ENCODE data around the gene TCAF2.
"Not testable (repeated sequence)": the region's sequence is repeated elsewhere in the genome, so short reads cannot be mapped to it uniquely, and the experiment has no call there.

Gene TCAF2

GRCh38 chr7:143620646-143621045 lies at the start of gene TCAF2:
Gene TCAF2, plus strand, starts transcription at chr7:143620974.
- DNase-seq (ENCODE audit: low read depth in 1 of 2, low spot score in 1 of 2); in situ Hi-C loops (cut with HindIII; ENCODE audit: low pct_unique_long_range_greater_than_20kb, low sequenced_read_pairs): not testable (repeated sequence)

DNA sequence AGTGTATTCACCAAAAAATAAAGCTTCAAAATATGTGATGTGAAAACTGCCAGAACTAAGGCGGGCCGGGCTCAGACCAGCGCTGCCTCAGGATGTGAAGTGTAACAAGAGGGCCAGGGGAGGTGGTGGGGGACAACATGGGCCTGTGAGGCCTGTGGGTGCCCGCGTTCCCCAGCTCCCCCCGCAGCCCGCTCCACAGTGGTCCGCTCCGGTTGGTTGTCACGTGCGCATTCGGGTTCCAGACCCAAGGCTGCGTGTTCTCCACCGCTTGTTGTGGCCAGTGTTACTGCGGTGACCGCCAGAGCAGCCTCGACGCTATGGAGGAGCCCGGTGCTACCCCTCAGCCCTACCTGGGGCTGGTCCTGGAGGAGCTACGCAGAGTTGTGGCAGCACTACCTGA lies 49.3 kb upstream of the TCAF2 start, which contains the start of gene CTAGE15:
Gene CTAGE15 (plus strand): TSS at position 301 of the 400 bp plus-strand sequence. CDS start 17 bp downstream, at position 318.
- DNase-seq (ENCODE audit: low read depth in 1 of 2, low spot score in 1 of 2); in situ Hi-C loops (cut with HindIII; ENCODE audit: low pct_unique_long_range_greater_than_20kb, low sequenced_read_pairs): not testable (repeated sequence)

DNA sequence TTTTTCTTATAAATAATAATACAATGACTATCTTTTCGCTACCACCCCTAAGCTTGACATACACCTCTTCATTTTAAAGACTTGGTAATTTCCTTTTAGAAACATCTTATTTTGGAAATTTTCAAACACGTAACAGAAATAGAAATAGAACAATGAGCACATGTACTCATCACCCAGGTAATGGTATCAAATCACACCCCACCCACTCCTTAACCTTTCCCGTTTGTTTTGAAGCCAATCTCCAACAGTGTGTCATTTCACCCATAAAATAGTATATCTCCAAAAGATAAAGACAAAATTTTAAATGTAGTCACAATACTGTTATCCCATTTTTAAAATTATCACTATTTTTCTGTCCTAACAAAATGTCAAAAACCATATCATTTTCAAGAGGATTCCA lies 32.6 kb upstream of the TCAF2 start:
- DNase-seq (ENCODE audit: low read depth in 1 of 2, low spot score in 1 of 2); in situ Hi-C loops (cut with HindIII; ENCODE audit: low pct_unique_long_range_greater_than_20kb, low sequenced_read_pairs): not testable (repeated sequence)

DNA sequence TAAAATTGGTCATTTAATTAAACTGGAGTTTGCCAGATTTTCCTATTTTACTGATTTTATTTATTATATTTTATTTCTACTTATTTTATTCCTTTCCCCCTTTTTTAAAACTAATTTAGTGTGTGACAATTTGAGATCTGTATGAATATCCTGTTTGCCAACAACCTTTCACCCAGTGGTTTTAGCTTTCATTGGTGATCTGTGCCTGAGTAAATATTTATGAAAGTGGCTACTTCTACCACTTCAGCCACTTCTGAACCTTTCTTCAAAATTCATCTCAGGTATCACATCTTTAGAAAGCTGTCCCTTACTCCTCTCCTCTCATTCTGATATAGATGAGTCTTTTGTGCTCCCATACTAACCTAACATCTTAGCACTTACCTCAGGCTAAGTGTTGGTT lies 30.9 kb upstream of the TCAF2 start:
- in situ Hi-C loops (cut with HindIII; ENCODE audit: low pct_unique_long_range_greater_than_20kb, low sequenced_read_pairs); DNase-seq (ENCODE audit: low read depth in 1 of 2, low spot score in 1 of 2): not testable (repeated sequence)

DNA sequence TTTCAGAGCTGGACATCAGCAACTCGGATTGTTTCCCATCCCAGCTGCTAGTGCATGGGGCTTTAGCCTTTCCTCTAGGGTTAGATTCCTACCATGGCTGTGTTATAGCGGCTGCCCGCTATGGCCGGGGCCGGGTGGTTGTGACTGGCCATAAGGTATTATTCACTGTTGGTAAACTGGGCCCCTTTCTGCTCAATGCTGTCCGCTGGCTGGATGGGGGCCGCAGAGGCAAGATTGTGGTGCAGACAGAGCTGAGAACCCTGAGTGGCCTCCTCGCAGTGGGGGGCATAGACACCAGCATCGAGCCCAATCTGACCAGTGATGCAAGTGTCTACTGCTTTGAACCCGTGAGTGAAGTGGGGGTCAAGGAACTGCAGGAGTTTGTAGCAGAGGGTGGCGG lies 22.7 kb upstream of the TCAF2 start:
- DNase-seq (ENCODE audit: low read depth in 1 of 2, low spot score in 1 of 2); in situ Hi-C loops (cut with HindIII; ENCODE audit: low pct_unique_long_range_greater_than_20kb, low sequenced_read_pairs): not testable (repeated sequence)

DNA sequence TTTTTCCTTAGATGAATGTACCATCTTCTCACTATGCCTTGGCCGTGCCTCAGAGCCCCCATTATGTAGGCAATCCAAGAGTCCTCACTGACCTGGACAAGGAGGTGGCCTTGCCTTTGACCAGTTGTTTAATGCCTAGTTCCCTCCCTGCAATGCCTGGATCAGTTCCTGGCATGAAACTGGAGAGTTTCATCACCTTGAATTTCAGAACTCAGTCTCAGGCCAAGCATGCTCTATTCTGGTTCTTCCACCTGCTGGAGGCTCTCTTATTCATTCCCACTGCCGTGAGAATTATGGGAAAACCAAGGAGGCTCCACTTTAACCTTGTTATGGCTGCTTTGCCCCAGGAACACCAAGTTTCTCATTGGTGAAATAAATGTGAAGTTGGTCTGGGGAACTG lies 17.2 kb upstream of the TCAF2 start:
- in situ Hi-C loops (cut with HindIII; ENCODE audit: low pct_unique_long_range_greater_than_20kb, low sequenced_read_pairs), result not testable (repeated sequence)

DNA sequence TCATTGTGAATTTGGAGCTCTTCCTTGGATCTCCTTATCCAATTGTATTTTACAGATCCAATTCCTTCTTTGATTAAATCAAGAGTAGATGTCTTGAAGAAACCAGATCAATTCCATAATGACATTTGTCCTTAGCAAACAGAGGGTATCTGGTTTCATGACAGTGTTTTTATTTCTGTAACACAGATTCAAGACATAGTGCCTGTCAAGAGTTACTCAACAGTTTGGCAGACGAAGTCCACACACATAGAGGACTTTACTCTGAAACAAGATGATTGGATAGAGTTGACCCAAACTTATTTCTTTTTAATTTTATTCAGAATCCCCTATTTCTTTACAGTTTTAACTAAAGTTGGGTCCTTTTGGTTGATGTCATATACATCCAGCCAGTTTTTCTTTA lies 14.7 kb upstream of the TCAF2 start:
- DNase-seq (ENCODE audit: low read depth in 1 of 2, low spot score in 1 of 2); in situ Hi-C loops (cut with HindIII; ENCODE audit: low pct_unique_long_range_greater_than_20kb, low sequenced_read_pairs): not testable (repeated sequence)

More for the DNA sequence above, 17.2 kb upstream of the TCAF2 start:
- DNase-seq (ENCODE audit: low read depth in 1 of 2, low spot score in 1 of 2), result not testable (repeated sequence)

- in situ Hi-C loops (cut with HindIII; ENCODE audit: low pct_unique_long_range_greater_than_20kb, low sequenced_read_pairs), result not testable (repeated sequence)
Measured at GRCh38 chr7:143615545-143615944, 5.2 kb upstream of the TCAF2 start.

DNA sequence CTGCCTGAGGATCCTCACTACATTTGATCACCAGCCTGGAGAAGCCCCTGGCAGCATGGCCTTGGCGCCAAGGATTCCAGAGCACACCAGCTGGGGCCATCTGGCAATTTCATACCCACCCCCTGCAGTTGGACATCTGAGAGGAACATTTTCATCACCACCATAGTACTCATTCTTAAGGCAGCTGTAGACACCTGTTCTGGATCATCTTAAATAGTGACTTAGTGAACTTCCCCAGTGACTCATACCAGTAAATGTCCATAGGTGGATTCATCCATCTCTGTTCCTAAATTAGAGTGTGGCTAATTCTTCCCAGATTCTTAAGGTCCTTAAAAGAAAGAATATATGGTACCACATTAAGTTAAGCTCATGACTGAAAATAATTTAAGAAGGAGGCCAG lies 3.6 kb upstream of the TCAF2 start:
- DNase-seq (ENCODE audit: low read depth in 1 of 2, low spot score in 1 of 2); in situ Hi-C loops (cut with HindIII; ENCODE audit: low pct_unique_long_range_greater_than_20kb, low sequenced_read_pairs): not testable (repeated sequence)

More at GRCh38 chr7:143615545-143615944, 5.2 kb upstream of the TCAF2 start:
- peak in 1 of 2 experiments; percentile 1 for DNase-seq (ENCODE audit: low read depth in 1 of 2, low spot score in 1 of 2)

DNA sequence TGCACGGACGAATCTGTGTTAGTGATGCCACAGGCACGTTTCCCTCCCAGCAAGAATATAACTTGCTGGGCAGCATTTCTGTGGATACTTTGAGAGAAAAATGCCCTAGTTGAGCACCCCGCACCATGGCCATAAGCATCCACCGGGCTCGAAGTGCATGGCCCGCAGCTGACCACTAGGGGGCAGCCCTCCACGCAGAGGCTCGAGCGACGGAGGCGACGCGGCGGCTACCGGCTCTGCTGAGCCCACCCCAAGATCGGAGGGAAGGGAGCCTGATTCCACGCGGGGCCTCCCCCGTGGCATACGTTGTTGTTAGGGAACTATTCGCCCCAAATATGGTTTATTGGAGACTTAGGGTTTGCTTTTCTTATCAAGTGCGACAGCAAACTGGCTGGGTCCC lies 716 bp upstream of the TCAF2 start:
- in situ Hi-C loops (cut with HindIII; ENCODE audit: low pct_unique_long_range_greater_than_20kb, low sequenced_read_pairs); DNase-seq (ENCODE audit: low read depth in 1 of 2, low spot score in 1 of 2): not testable (repeated sequence)

GRCh38 chr7:143621175-143621574 lies 401 bp downstream of the TCAF2 start:
- in situ Hi-C loops (cut with HindIII; ENCODE audit: low pct_unique_long_range_greater_than_20kb, low sequenced_read_pairs); DNase-seq (ENCODE audit: low read depth in 1 of 2, low spot score in 1 of 2): not testable (repeated sequence)

- DNase-seq (ENCODE audit: low read depth in 1 of 2, low spot score in 1 of 2); in situ Hi-C loops (cut with HindIII; ENCODE audit: low pct_unique_long_range_greater_than_20kb, low sequenced_read_pairs): not testable (repeated sequence)
Measured at GRCh38 chr7:143622130-143622529, 1.4 kb downstream of the TCAF2 start.

GRCh38 chr7:143630653-143631052 lies 9.9 kb downstream of the TCAF2 start:
- DNase-seq (ENCODE audit: low read depth in 1 of 2, low spot score in 1 of 2); in situ Hi-C loops (cut with HindIII; ENCODE audit: low pct_unique_long_range_greater_than_20kb, low sequenced_read_pairs): not testable (repeated sequence)

DNA sequence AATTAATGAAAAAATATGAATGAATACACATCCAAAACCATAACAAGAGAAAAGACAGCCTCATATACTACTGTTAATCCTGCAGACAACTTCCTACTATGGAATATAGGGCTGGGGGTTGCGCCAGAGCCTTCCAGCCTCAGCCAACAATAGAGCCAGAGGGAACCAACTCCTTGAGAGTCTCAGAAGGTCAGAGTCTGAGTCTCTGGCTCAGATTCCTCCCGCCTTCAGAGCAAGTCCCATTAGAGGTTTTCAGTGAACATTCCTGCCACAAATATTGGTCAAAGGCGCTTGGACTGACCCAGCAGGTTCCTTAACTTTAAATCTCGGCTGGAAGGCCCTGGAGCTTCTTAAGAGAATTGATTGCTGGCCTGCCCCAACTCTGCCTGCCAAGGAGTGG lies 11.7 kb downstream of the TCAF2 start:
- in situ Hi-C loops (cut with HindIII; ENCODE audit: low pct_unique_long_range_greater_than_20kb, low sequenced_read_pairs); DNase-seq (ENCODE audit: low read depth in 1 of 2, low spot score in 1 of 2): not testable (repeated sequence)

- in situ Hi-C loops (cut with HindIII; ENCODE audit: low pct_unique_long_range_greater_than_20kb, low sequenced_read_pairs); DNase-seq (ENCODE audit: low read depth in 1 of 2, low spot score in 1 of 2): not testable (repeated sequence)
Measured at GRCh38 chr7:143633013-143633618, 12.3 kb downstream of the TCAF2 start.

DNA sequence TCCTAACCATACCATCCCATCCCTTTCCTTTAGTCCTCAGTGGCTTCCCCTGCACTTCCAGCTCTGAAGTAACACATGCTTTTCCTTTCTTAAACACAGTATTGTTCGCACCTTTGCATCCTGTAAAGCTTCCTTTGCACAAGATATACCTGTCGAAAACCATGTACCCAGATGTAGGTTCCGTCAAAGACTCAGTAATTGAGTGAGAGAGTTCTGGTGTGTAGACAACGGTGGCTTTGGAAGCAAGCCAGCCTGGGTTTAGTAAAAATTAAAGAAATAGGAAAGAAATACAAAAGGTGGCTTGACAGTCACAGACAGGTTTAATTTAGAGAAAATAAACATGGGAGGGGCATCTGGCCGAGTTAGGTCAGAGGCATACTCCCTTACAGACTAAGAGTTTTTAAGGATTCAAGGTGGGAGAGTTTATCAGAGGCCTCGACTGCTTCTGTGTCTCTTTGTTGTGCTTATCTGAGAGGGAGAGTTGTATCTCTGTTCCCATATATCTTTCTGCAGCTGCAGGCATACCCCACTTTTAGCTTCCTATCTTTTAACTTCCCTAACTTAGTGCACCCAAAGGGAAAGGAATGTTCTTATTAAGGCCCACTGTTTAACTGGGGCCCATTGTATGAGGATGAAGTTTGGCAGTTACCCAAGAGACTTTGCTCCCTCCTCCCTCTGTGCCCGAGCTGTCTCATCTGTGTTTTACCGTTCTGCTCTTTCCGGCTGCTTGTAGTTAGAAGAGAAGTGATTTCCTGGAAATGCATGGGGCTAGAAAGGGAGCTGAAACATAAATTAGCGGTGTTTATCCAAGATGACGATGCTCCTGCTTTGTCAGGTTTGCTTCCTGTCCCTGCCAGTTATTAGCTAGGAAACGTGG lies 14.8 kb downstream of the TCAF2 start:
- DNase-seq (ENCODE audit: low read depth in 1 of 2, low spot score in 1 of 2); in situ Hi-C loops (cut with HindIII; ENCODE audit: low pct_unique_long_range_greater_than_20kb, low sequenced_read_pairs): not testable (repeated sequence)

- in situ Hi-C loops (cut with HindIII; ENCODE audit: low pct_unique_long_range_greater_than_20kb, low sequenced_read_pairs); DNase-seq (ENCODE audit: low read depth in 1 of 2, low spot score in 1 of 2): not testable (repeated sequence)
Measured at GRCh38 chr7:143639372-143639771, 18.6 kb downstream of the TCAF2 start.

GRCh38 chr7:143640528-143641189 lies 19.9 kb downstream of the TCAF2 start:
- DNase-seq (ENCODE audit: low read depth in 1 of 2, low spot score in 1 of 2); in situ Hi-C loops (cut with HindIII; ENCODE audit: low pct_unique_long_range_greater_than_20kb, low sequenced_read_pairs): not testable (repeated sequence)
